ENCODE measurements around the gene GSK3B. TPM values are rescaled to one million over a fixed set of nuclear protein-coding genes. Genes with fewer than 3 reads are reported as not detected.

Gene GSK3B
- total RNA-seq, 1 donor from 2014 or later = 35.7 TPM

DNA sequence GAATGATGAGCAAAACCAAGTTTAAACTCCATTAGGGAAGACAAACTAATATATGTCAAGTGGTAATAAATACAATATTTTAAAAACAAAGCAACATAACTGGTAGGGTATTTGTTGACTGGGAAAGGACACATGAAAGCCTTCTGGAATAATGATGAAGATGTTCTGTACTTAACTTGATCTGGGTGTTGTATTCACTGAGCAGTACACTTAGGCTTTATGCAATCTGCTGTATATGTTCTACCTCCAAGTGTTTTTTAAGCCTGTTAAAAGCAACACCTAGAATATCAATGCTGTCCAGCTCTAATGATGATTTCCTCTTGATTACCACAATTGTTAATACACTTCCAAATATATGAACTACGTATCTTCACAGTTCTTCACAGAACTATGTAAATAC lies 46.6 kb downstream of the GSK3B start:
- Mint-ChIP-seq H3K27me3 (ENCODE audit: low read depth) (no peaks in the 10 kb centered on the region), H3K9me3 (peaks cover 61% of the 10 kb centered on the region), H3K36me3 (ENCODE audit: low read depth) (peaks cover 65% of the 10 kb centered on the region), H3K4me1 (ENCODE audit: low read depth) (peaks cover 29% of the 10 kb centered on the region), H3K27ac (no peak overlapping the region), H3K4me3 (ENCODE audit: low read depth) (no peak overlapping the region)
- no peak for DNase-seq (ENCODE audit: low spot score)
- intact Hi-C loops (cut with micrococcal nuclease) = no loop called here

DNA sequence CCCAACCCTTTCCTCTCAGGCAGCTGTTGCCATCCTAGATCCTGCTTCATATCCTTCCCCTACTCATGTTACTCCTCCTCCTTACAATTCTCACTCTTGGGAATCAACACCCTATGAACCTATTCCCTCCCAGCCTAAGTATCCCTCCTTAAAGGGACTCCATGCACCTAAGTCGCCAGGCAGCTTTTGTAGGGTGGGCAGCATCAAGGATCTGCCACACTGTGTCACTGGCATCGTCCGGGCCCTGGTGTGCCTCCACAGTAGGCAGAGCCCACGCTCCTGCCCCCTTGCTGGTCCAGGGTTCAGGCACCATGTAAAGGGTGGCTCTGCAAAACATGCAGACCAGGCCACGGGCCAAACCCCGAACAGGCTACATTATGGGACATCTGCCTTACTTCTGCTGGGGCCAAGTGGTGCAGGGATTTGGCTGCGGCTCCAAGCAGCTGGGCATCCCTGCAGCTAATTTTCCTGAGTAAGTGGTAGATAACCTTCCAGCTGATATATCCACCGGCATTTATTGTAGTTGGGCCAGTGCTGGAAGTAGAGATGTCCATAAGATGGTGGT lies 53.4 kb downstream of the GSK3B start:
- peaks cover 76% of the 10 kb centered on the region for H3K9me3 Mint-ChIP-seq
- H3K36me3 Mint-ChIP-seq (ENCODE audit: low read depth) = peaks cover 83% of the 10 kb centered on the region
- intact Hi-C loops (cut with micrococcal nuclease) = no loop called here
- no peak overlapping the region for H3K4me3 Mint-ChIP-seq (ENCODE audit: low read depth)
- no peak for DNase-seq (ENCODE audit: low spot score)
- H3K27ac Mint-ChIP-seq = no peak overlapping the region
- peaks cover 4% of the 10 kb centered on the region for H3K4me1 Mint-ChIP-seq (ENCODE audit: low read depth)
- H3K27me3 Mint-ChIP-seq (ENCODE audit: low read depth) = no peaks in the 10 kb centered on the region

DNA sequence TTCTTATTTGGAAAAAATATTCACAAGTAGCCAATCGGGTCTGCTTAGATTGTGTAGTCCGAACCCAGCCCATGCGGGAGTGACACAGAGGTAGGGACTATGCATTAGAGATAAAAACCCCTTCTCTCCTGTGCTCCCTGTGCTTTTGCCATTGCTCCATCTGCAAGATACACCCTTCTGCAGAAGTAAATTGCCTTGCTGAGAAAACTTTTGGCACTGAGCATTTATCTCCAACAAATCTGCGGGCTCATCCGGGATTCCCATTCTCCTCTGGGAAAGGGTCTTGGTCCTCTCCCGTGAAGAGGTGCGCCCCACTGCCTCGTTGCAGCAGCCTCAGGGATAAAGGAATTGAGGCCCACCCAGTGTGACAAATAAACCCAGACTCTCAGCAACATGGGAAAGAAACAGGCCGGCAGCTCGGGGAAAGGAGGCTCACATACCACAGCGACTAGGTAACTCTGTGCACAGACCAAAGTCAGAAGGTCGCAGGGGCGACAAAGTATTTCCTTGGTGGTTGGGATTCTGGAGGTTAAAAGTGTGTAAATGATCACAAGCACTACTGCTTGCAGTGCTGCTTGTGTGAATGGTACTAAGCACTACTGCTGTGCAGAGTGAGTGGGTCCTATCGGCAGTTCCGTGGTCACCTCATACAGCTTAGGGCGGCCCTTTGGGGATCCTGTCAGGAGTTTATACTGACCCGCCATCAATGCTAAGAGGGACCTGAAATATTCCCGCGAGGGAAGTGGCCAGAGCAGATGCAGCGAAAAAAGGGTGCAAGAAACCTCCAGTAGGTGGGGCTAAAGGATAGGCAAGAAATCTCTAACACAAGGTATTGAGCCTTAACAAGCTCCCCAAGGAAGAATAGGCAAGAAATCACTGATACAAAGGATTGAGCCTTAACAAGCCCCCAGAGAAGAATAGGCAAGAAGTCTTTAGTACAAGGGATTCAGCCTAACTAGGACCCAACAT lies 54.3 kb downstream of the GSK3B start:
- Mint-ChIP-seq H3K4me1 (ENCODE audit: low read depth) (peaks cover 3% of the 10 kb centered on the region), H3K27ac (no peak overlapping the region), H3K27me3 (ENCODE audit: low read depth) (no peaks in the 10 kb centered on the region), H3K9me3 (peaks cover 66% of the 10 kb centered on the region), H3K36me3 (ENCODE audit: low read depth) (peaks cover 73% of the 10 kb centered on the region), H3K4me3 (ENCODE audit: low read depth) (no peak overlapping the region)
- no peak for DNase-seq (ENCODE audit: low spot score)
- intact Hi-C loops (cut with micrococcal nuclease) = no loop called here

DNA sequence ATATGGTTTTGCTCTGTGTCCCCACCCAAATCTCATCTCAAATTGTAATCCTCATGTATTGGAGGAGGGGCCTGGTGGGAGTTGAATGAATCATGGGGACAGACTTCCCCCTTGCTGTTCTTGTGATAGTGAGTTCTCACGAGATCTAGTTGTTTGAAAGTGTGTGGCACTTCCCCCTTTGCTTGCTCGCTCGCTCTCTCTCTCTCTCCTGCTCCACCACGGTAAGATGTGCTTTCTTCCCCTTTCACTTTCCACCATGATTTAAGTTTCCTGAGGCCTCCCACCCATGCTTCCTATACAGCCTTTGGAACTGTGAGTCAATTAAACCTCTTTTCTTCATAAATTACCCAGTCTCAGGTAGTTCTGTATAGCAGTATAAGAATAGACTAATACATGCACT lies 60.7 kb downstream of the GSK3B start:
- no peak overlapping the region for H3K27ac Mint-ChIP-seq
- no peak overlapping the region for H3K4me3 Mint-ChIP-seq (ENCODE audit: low read depth)
- peaks cover 22% of the 10 kb centered on the region for H3K36me3 Mint-ChIP-seq (ENCODE audit: low read depth)
- H3K4me1 Mint-ChIP-seq (ENCODE audit: low read depth) = peaks cover 10% of the 10 kb centered on the region
- H3K27me3 Mint-ChIP-seq (ENCODE audit: low read depth) = no peaks in the 10 kb centered on the region
- no peak for DNase-seq (ENCODE audit: low spot score)
- peaks cover 10% of the 10 kb centered on the region for H3K9me3 Mint-ChIP-seq
- intact Hi-C loops (cut with micrococcal nuclease) = no loop called here

DNA sequence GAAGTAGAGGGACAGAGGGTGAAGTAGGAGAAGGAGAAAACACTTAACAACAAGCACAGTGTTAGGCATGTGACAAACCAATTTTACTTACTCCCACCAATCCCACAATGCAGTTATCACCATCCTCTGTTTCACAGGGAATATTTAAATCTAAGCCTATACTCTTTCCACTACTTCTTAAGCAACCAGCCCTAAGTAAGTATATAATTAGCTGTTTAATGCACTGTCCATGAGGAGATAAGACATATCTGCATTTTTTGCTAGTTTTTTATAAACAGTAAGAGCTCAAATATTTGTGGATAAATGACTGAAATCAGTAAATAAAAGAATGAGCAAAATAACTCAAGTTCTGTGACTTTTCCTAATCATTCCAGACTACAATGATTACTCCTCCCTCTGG lies 62.7 kb downstream of the GSK3B start:
- peaks cover 5% of the 10 kb centered on the region for H3K9me3 Mint-ChIP-seq
- no peak overlapping the region for H3K4me3 Mint-ChIP-seq (ENCODE audit: low read depth)
- peaks cover 12% of the 10 kb centered on the region for H3K36me3 Mint-ChIP-seq (ENCODE audit: low read depth)
- no peak for DNase-seq (ENCODE audit: low spot score)
- no peaks in the 10 kb centered on the region for H3K27me3 Mint-ChIP-seq (ENCODE audit: low read depth)
- intact Hi-C loops (cut with micrococcal nuclease) = no loop called here
- H3K27ac Mint-ChIP-seq = no peak overlapping the region
- peaks cover 14% of the 10 kb centered on the region for H3K4me1 Mint-ChIP-seq (ENCODE audit: low read depth)

DNA sequence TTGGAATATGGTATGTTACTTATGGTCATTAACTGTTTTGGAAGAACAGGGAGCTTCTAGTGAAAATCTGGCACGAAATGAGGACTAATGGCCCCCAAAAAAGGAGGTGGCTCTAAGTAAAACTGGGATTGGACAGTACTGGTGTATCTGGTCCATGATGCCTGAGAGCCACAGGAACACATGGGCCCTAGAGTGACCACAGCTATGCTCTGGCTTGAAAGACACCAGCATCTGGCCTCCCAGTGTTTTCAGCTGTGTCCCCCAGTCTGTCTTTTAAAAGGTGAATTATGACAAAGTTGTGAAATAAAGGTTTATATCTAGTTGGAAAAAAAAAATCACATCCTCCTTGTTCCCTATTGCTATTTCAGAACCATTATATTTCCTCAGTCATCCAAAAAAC lies 64.5 kb downstream of the GSK3B start:
- no peak overlapping the region for H3K27ac Mint-ChIP-seq
- no peaks in the 10 kb centered on the region for H3K27me3 Mint-ChIP-seq (ENCODE audit: low read depth)
- no peak overlapping the region for H3K4me3 Mint-ChIP-seq (ENCODE audit: low read depth)
- H3K4me1 Mint-ChIP-seq (ENCODE audit: low read depth) = peaks cover 21% of the 10 kb centered on the region
- peaks cover 5% of the 10 kb centered on the region for H3K9me3 Mint-ChIP-seq
- H3K36me3 Mint-ChIP-seq (ENCODE audit: low read depth) = peaks cover 12% of the 10 kb centered on the region
- DNase-seq (ENCODE audit: low spot score) = no peak
- intact Hi-C loops (cut with micrococcal nuclease) = no loop called here

DNA sequence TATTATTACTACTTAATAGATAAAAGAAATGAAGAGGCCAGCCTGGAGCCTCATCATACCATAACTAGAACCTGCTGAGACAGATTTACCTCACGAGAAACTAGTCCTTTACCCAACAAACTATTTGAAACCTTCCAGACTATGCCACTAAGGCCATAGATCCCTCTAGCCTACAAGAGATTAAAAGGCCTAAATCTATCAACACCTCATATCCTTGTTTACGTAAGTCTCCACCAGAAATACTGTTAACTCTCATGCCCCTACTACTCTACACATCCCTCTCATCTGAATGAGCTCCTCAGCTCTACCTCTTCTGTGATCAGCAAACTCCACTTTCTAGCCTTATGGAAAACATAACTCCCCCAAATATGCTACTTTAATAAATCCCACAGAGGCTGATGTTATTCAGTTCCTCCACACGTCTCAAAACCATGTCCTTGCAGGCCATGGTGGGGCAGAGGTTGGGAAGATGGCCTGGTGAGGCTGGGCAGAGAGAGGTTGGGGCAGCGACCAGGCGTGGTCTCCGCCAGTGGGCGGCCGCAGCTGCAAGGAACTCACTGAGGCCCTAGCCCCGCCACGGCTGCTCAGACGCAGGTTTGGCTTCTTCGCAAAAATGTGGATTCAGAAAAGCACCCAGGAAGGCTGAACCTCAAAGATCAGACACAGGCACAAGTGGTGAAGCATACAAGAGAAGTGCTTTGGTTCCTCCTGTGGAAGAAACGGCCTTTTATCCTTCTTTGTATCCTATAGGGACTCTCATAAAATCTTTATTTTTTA lies 65.8 kb downstream of the GSK3B start:
- peaks cover 23% of the 10 kb centered on the region for H3K4me1 Mint-ChIP-seq (ENCODE audit: low read depth)
- intact Hi-C loops (cut with micrococcal nuclease) = no loop called here

DNA sequence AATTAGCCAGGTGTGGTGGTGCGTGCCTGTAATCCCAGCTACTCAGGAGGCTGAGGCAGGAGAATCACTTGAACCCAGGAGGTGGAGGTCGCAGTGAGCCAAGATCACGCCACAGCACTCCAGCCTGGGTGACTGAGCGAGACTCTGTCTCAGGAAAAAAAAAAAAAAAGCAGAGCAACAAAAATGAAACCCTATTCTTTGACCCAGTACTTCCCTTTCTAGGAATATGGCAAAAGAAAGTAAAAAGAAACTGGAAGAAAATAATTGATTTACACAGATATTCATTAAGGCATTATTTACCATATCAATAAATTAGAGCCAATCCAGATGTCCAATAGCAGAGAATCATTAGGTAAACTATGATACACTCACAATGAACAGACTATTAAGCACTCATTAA lies 67.0 kb downstream of the GSK3B start:
- Mint-ChIP-seq H3K4me1 (ENCODE audit: low read depth) (peaks cover 30% of the 10 kb centered on the region), H3K27me3 (ENCODE audit: low read depth) (no peaks in the 10 kb centered on the region), H3K36me3 (ENCODE audit: low read depth) (peaks cover 4% of the 10 kb centered on the region), H3K4me3 (ENCODE audit: low read depth) (no peak overlapping the region), H3K9me3 (no peaks in the 10 kb centered on the region), H3K27ac (no peak overlapping the region)
- no peak for DNase-seq (ENCODE audit: low spot score)
- intact Hi-C loops (cut with micrococcal nuclease) = no loop called here

More for the DNA sequence above, 65.8 kb downstream of the GSK3B start:
- H3K9me3 Mint-ChIP-seq = peaks cover under 1% of the 10 kb centered on the region
- H3K4me3 Mint-ChIP-seq (ENCODE audit: low read depth) = no peak overlapping the region
- H3K36me3 Mint-ChIP-seq (ENCODE audit: low read depth) = peaks cover 4% of the 10 kb centered on the region
- DNase-seq (ENCODE audit: low spot score) = no peak
- H3K27me3 Mint-ChIP-seq (ENCODE audit: low read depth) = no peaks in the 10 kb centered on the region
- no peak overlapping the region for H3K27ac Mint-ChIP-seq

DNA sequence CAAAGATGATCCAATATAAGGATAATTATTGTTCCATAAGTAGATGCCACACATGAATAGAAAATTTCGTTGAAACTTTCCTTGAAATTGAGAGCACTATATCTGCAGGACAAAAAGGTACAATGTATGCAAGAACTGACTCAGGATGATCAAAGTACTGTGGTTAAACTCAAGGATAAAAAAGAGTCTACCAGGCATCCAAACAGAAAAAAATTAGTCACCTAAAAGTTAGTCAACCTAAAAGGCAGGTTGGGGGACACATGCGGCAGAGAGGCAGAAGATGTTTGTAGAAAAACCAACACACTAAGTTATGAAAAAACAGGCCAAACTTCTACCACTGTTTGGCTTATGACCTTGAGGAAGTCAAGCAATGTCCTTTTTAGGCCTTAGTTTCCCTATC lies 68.7 kb downstream of the GSK3B start:
- Mint-ChIP-seq H3K4me3 (ENCODE audit: low read depth) (no peak overlapping the region), H3K9me3 (no peaks in the 10 kb centered on the region), H3K36me3 (ENCODE audit: low read depth) (peaks cover 4% of the 10 kb centered on the region), H3K4me1 (ENCODE audit: low read depth) (peaks cover 35% of the 10 kb centered on the region), H3K27me3 (ENCODE audit: low read depth) (no peaks in the 10 kb centered on the region), H3K27ac (no peak overlapping the region)
- intact Hi-C loops (cut with micrococcal nuclease) = no loop called here
- no peak for DNase-seq (ENCODE audit: low spot score)

DNA sequence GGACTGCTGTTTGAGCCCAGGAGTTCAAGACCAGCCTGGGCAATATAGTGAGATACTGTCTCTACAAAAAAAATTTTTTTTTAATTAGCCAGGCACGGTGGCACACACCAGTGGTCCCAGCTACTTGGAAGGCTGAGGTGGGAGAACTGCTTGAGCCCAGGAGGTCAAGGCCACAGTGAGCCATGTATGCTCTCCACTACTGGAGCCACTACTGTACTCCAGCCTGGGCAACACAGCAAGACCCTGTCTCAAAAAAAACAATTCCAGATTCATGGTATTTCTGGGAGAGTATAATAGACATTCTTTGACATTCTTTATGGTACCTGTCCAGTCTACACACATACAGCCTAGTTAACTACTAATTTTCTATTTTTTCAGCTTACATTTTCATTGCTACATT lies 70.1 kb downstream of the GSK3B start:
- H3K9me3 Mint-ChIP-seq = no peaks in the 10 kb centered on the region
- peaks cover 36% of the 10 kb centered on the region for H3K4me1 Mint-ChIP-seq (ENCODE audit: low read depth)
- no peaks in the 10 kb centered on the region for H3K27me3 Mint-ChIP-seq (ENCODE audit: low read depth)
- intact Hi-C loops (cut with micrococcal nuclease) = no loop called here
- H3K27ac Mint-ChIP-seq = no peak overlapping the region
- no peak for DNase-seq (ENCODE audit: low spot score)
- H3K36me3 Mint-ChIP-seq (ENCODE audit: low read depth) = peaks cover 4% of the 10 kb centered on the region
- no peak overlapping the region for H3K4me3 Mint-ChIP-seq (ENCODE audit: low read depth)

DNA sequence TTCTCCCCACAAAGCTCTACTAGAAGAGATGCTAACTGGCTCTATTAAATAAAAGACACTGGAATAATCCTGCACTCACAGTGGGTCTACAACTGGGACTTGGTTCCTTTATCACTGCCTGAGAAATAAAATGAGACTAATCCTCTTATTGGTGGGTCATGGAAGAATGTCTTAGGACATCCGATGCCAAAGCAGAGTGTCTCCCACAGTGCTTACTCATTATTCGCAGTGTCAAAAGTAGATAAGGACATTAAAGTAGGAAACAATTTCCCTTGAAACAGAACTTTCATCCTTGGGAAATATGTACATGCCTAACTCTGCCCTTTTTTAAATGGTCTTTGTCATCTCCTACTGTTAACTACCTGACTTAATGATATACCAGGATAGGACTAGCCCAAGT lies 71.5 kb downstream of the GSK3B start:
- H3K9me3 Mint-ChIP-seq = no peaks in the 10 kb centered on the region
- no peak for DNase-seq (ENCODE audit: low spot score)
- H3K36me3 Mint-ChIP-seq (ENCODE audit: low read depth) = no peaks in the 10 kb centered on the region
- H3K4me1 Mint-ChIP-seq (ENCODE audit: low read depth) = peaks cover 34% of the 10 kb centered on the region
- no peak overlapping the region for H3K4me3 Mint-ChIP-seq (ENCODE audit: low read depth)
- intact Hi-C loops (cut with micrococcal nuclease) = no loop called here
- no peak overlapping the region for H3K27ac Mint-ChIP-seq
- no peaks in the 10 kb centered on the region for H3K27me3 Mint-ChIP-seq (ENCODE audit: low read depth)

DNA sequence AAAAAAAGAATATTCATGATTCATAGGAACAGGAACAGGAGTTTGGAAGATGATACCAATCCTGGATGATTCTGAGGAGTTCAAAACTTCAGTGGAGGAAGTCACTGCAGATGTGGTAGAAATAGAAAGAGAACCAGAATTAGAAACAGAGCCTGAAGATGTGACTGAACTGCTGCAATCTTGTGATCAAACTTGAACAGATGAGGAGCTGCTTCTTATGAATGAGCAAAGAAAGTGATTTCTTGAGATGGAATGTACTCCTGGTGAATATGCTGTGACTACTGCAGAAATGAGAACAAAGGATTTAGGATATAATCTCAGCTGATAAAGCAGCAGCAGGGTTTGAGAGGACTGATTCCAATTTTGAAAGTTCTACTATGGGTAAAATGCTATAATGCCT lies 72.7 kb downstream of the GSK3B start:
- no peak for DNase-seq (ENCODE audit: low spot score)
- intact Hi-C loops (cut with micrococcal nuclease) = no loop called here
- Mint-ChIP-seq H3K9me3 (no peaks in the 10 kb centered on the region), H3K27ac (no peak overlapping the region), H3K36me3 (ENCODE audit: low read depth) (no peaks in the 10 kb centered on the region), H3K27me3 (ENCODE audit: low read depth) (no peaks in the 10 kb centered on the region), H3K4me3 (ENCODE audit: low read depth) (no peak overlapping the region), H3K4me1 (ENCODE audit: low read depth) (peaks cover 34% of the 10 kb centered on the region)

DNA sequence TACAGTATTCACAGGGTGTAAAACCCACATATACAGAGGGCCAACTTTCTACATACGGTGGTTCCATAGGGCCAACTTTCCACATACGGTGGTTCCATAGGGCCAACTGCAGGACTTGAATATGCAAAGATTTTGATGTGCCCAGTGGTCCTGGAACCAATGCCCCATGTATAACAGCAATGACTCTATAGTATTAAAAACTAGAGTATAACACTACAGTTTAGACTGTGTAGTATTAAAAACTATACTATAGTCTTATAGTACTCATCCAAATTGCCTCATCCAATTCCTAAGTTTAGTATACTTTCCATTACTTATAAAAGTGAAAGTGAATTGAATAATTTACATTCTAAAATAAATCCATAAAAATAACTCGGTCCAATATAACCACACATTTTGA lies 75.9 kb downstream of the GSK3B start:
- Mint-ChIP-seq H3K27ac (no peak overlapping the region), H3K27me3 (ENCODE audit: low read depth) (no peaks in the 10 kb centered on the region), H3K9me3 (no peaks in the 10 kb centered on the region), H3K4me1 (ENCODE audit: low read depth) (peaks cover 27% of the 10 kb centered on the region), H3K4me3 (ENCODE audit: low read depth) (no peak overlapping the region), H3K36me3 (ENCODE audit: low read depth) (peaks cover 3% of the 10 kb centered on the region)
- intact Hi-C loops (cut with micrococcal nuclease) = no loop called here
- DNase-seq (ENCODE audit: low spot score) = no peak

All from activated T-helper 2 cell treated with anti-CD3 and anti-CD28 coated beads, Interferon-gamma antibody, Interleukin-2, Interleukin-4, amounts not matched to agents 10 μg/mL and 5 μg/mL and 100 μg/mL, durations not matched to agents 14 hours and 24 hours and 36 hours (primary cell).